Liver (tissue), 3 donors: Measurements from ENCODE around the gene LPP.

Experiments
- JUND ChIP-seq, 2 donors: IDR thresholded peaks; 2 replicates each; pipeline ENCODE4 v1.6.1; 2016; ENCODE audit warnings: antibody characterized with exemption in 2 of 2
- RAD21 ChIP-seq, 2 donors: IDR thresholded peaks; 2 replicates each; pipeline ENCODE4 v1.6.1; 2016; ENCODE audit warnings: antibody characterized with exemption in 2 of 2, mild to moderate bottlenecking in 2 of 2
- TAF1 ChIP-seq: conservative IDR thresholded peaks from 2 replicates; pipeline ENCODE4 v1.6.1; 2016; ENCODE audit warnings: antibody characterized with exemption, mild to moderate bottlenecking
- TF ChIP-seq, protein P1 (sequence below): fragments of 150-350 bp; IDR thresholded peaks from 2 replicates; pipeline ENCODE4 v1.5.1; 2017; ENCODE audit warnings: improper control_type of control experiment, low read depth, low read length; ENCODE audit not compliant: missing input control
- TF ChIP-seq, protein P2 (sequence below): IDR thresholded peaks from 2 replicates; pipeline ENCODE4 v1.6.1; 2016; ENCODE audit warnings: antibody characterized with exemption
- TF ChIP-seq, protein P3 (sequence below): IDR thresholded peaks from 2 replicates; pipeline ENCODE4 v1.6.1; 2016; ENCODE audit warnings: antibody characterized with exemption
- TF ChIP-seq, protein P4 (sequence below): IDR thresholded peaks from 2 replicates; pipeline ENCODE4 v1.6.1; 2016; ENCODE audit warnings: antibody characterized with exemption
- TF ChIP-seq, protein P5 (sequence below): IDR thresholded peaks from 2 replicates; pipeline ENCODE4 v1.6.1; 2016; ENCODE audit warnings: antibody characterized with exemption, mild to moderate bottlenecking
- donor health status: healthy.
- donor health status: healthy.

DNA sequence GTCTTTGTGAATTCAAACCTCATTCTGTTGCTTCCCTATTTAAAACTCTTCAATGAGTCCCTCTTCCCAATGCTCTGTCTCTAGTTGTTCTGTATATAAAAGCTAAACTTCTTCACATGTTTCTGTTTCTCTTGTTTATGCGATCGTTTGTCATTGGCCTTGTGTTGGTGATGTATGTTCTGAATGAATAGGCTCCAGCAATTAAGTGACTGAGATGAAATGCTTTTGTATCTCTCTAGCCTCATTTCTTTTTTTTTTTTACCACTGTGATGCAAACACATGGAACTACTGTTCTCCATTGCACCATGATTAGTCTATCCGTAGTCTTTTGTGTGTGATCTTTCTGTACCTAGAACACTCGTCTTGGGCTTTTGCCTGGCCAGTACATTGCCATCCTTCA, 637.4 kb downstream of the LPP start:
- TF ChIP-seq, protein P1, sequence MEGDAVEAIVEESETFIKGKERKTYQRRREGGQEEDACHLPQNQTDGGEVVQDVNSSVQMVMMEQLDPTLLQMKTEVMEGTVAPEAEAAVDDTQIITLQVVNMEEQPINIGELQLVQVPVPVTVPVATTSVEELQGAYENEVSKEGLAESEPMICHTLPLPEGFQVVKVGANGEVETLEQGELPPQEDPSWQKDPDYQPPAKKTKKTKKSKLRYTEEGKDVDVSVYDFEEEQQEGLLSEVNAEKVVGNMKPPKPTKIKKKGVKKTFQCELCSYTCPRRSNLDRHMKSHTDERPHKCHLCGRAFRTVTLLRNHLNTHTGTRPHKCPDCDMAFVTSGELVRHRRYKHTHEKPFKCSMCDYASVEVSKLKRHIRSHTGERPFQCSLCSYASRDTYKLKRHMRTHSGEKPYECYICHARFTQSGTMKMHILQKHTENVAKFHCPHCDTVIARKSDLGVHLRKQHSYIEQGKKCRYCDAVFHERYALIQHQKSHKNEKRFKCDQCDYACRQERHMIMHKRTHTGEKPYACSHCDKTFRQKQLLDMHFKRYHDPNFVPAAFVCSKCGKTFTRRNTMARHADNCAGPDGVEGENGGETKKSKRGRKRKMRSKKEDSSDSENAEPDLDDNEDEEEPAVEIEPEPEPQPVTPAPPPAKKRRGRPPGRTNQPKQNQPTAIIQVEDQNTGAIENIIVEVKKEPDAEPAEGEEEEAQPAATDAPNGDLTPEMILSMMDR: no peak
- TF ChIP-seq JUND (IDR thresholded peaks at IDR 0.05) (no peak), RAD21 (IDR thresholded peaks at IDR 0.05) (no peak), TAF1 (no peak)
- TF ChIP-seq, protein P2, sequence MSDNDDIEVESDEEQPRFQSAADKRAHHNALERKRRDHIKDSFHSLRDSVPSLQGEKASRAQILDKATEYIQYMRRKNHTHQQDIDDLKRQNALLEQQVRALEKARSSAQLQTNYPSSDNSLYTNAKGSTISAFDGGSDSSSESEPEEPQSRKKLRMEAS: no peak
- TF ChIP-seq, protein P3, sequence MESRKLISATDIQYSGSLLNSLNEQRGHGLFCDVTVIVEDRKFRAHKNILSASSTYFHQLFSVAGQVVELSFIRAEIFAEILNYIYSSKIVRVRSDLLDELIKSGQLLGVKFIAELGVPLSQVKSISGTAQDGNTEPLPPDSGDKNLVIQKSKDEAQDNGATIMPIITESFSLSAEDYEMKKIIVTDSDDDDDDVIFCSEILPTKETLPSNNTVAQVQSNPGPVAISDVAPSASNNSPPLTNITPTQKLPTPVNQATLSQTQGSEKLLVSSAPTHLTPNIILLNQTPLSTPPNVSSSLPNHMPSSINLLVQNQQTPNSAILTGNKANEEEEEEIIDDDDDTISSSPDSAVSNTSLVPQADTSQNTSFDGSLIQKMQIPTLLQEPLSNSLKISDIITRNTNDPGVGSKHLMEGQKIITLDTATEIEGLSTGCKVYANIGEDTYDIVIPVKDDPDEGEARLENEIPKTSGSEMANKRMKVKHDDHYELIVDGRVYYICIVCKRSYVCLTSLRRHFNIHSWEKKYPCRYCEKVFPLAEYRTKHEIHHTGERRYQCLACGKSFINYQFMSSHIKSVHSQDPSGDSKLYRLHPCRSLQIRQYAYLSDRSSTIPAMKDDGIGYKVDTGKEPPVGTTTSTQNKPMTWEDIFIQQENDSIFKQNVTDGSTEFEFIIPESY: no peak
- TF ChIP-seq, protein P4, sequence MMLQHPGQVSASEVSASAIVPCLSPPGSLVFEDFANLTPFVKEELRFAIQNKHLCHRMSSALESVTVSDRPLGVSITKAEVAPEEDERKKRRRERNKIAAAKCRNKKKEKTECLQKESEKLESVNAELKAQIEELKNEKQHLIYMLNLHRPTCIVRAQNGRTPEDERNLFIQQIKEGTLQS: no peak
- TF ChIP-seq, protein P5, sequence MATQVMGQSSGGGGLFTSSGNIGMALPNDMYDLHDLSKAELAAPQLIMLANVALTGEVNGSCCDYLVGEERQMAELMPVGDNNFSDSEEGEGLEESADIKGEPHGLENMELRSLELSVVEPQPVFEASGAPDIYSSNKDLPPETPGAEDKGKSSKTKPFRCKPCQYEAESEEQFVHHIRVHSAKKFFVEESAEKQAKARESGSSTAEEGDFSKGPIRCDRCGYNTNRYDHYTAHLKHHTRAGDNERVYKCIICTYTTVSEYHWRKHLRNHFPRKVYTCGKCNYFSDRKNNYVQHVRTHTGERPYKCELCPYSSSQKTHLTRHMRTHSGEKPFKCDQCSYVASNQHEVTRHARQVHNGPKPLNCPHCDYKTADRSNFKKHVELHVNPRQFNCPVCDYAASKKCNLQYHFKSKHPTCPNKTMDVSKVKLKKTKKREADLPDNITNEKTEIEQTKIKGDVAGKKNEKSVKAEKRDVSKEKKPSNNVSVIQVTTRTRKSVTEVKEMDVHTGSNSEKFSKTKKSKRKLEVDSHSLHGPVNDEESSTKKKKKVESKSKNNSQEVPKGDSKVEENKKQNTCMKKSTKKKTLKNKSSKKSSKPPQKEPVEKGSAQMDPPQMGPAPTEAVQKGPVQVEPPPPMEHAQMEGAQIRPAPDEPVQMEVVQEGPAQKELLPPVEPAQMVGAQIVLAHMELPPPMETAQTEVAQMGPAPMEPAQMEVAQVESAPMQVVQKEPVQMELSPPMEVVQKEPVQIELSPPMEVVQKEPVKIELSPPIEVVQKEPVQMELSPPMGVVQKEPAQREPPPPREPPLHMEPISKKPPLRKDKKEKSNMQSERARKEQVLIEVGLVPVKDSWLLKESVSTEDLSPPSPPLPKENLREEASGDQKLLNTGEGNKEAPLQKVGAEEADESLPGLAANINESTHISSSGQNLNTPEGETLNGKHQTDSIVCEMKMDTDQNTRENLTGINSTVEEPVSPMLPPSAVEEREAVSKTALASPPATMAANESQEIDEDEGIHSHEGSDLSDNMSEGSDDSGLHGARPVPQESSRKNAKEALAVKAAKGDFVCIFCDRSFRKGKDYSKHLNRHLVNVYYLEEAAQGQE: no peak
